DND-41 (cell line): Measurements from ENCODE around the gene RHEX.

ENCODE experiments used
- ATAC-seq: fragments of 200-7000 bp; cut with Tn5 transposase; 3 replicates; pipeline ENCODE4 v1.9.1; 2021; ENCODE audit warnings: low read depth; ENCODE audit not compliant: insufficient read depth
- DNase-seq: peaks from one replicate; pipeline ENCODE4 v3.0.0-alpha.2; 2020
- H2AFZ ChIP-seq: 2 replicates; pipeline ENCODE4 v1.6.0; 2012; ENCODE audit warnings: low read depth, low read length
- H3K27ac ChIP-seq: 2 replicates; pipeline ENCODE4 v1.5.1; 2012; ENCODE audit warnings: low read length, inconsistent platforms
- H3K27me3 ChIP-seq: fragments of 200-600 bp; sonication (generic); 2 replicates; pipeline ENCODE4 v1.6.0; 2012; ENCODE audit warnings: low read length, mild to moderate bottlenecking, inconsistent platforms; ENCODE audit not compliant: insufficient read depth, poor library complexity
- H3K36me3 ChIP-seq: 2 replicates; pipeline ENCODE4 v1.5.1; 2012; ENCODE audit warnings: low read length, inconsistent platforms; ENCODE audit not compliant: insufficient read depth
- H3K4me1 ChIP-seq: 2 replicates; pipeline ENCODE4 v1.5.1; 2012; ENCODE audit warnings: mild to moderate bottlenecking, low read length; ENCODE audit not compliant: insufficient read depth
- H3K4me2 ChIP-seq: 2 replicates; pipeline ENCODE4 v1.6.0; 2012; ENCODE audit warnings: mild to moderate bottlenecking, moderate library complexity, low read length, inconsistent platforms; ENCODE audit not compliant: insufficient read depth
- H3K4me3 ChIP-seq, 2 experiments: fragments of 200-600 bp in 1 of 2; shearing (Covaris generic) in 1 of 2; 2 replicates each; pipeline ENCODE4 v1.5.1; 2012 to 2016; ENCODE audit warnings: inconsistent platforms in 2 of 2, low read length in 2 of 2, mild to moderate bottlenecking in 2 of 2, low read depth in 1 of 2, moderate library complexity in 1 of 2
- H3K79me2 ChIP-seq: 2 replicates; pipeline ENCODE4 v1.6.0; 2012; ENCODE audit warnings: low read length, inconsistent platforms; ENCODE audit not compliant: insufficient read depth
- H3K9ac ChIP-seq: 2 replicates; pipeline ENCODE4 v1.6.0; 2012; ENCODE audit warnings: low read depth, mild to moderate bottlenecking, inconsistent platforms, low read length, moderate library complexity
- H3K9me3 ChIP-seq: 2 replicates; pipeline ENCODE4 v1.5.1; 2012; ENCODE audit warnings: low read length, moderate library complexity, mild to moderate bottlenecking, inconsistent platforms; ENCODE audit not compliant: insufficient read depth, severe bottlenecking
- H4K20me1 ChIP-seq: 2 replicates; pipeline ENCODE4 v1.6.0; 2012; ENCODE audit warnings: low read length; ENCODE audit not compliant: insufficient read depth
- EZH2 ChIP-seq: IDR thresholded peaks from 3 replicates; pipeline ENCODE4 v1.6.1; 2012; ENCODE audit warnings: borderline replicate concordance, low read depth, mild to moderate bottlenecking, moderate library complexity, low read length, inconsistent platforms; ENCODE audit not compliant: severe bottlenecking
- TF ChIP-seq, protein P1 (sequence below): IDR thresholded peaks from 2 replicates; pipeline ENCODE4 v1.5.1; 2012; ENCODE audit warnings: borderline replicate concordance, low read length, moderate library complexity, mild to moderate bottlenecking; ENCODE audit not compliant: poor library complexity, severe bottlenecking; ENCODE audit errors: extremely low read depth

RHEX gene

GRCh38 chr1:206005778-206006180, 47.2 kb upstream of the RHEX start:
- H4K20me1 ChIP-seq = no peaks in the 10 kb centered on the region
- TF ChIP-seq EZH2 = no peak
- TF ChIP-seq, protein P1, sequence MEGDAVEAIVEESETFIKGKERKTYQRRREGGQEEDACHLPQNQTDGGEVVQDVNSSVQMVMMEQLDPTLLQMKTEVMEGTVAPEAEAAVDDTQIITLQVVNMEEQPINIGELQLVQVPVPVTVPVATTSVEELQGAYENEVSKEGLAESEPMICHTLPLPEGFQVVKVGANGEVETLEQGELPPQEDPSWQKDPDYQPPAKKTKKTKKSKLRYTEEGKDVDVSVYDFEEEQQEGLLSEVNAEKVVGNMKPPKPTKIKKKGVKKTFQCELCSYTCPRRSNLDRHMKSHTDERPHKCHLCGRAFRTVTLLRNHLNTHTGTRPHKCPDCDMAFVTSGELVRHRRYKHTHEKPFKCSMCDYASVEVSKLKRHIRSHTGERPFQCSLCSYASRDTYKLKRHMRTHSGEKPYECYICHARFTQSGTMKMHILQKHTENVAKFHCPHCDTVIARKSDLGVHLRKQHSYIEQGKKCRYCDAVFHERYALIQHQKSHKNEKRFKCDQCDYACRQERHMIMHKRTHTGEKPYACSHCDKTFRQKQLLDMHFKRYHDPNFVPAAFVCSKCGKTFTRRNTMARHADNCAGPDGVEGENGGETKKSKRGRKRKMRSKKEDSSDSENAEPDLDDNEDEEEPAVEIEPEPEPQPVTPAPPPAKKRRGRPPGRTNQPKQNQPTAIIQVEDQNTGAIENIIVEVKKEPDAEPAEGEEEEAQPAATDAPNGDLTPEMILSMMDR = no peak
- no peaks in the 10 kb centered on the region for H3K36me3 ChIP-seq
- H3K9ac ChIP-seq = no peak overlapping the region
- H3K9me3 ChIP-seq = no peaks in the 10 kb centered on the region
- DNase-seq (no peak), ATAC-seq (no peak)
- no peak overlapping the region for H3K4me2 ChIP-seq
- no peaks in the 10 kb centered on the region for H3K4me1 ChIP-seq
- no peaks in the 10 kb centered on the region for H3K79me2 ChIP-seq
- H2AFZ ChIP-seq = no peak overlapping the region
- H3K4me3 ChIP-seq = no peak overlapping the region
- H3K27ac ChIP-seq = no peak overlapping the region
- H3K27me3 ChIP-seq = no peaks in the 10 kb centered on the region

DNA sequence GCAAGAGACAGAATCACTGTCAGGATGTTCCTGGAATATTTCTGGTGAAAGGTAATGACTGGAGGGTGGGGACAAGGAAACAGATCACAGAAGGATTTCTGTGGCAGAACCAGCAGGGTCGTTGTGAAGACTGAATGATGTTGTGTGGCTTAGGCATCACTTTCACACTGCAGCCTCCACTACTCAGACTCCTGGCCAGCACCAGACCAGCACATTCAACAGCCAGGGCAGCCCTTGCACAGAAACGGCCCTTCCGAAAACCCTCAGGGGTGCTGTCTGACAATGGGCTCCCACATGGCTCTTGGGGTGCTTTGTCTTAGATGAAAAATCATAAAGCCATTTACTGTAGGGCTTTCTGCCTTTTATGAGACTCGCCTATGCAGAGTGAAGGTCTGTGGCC, 46.0 kb upstream of the RHEX start:
- TF ChIP-seq, protein P1 = no peak
- TF ChIP-seq EZH2 = no peak
- no peaks in the 10 kb centered on the region for H3K27me3 ChIP-seq
- H4K20me1 ChIP-seq = no peaks in the 10 kb centered on the region
- DNase-seq (no peak), ATAC-seq (no peak)
- no peak overlapping the region for H3K27ac ChIP-seq
- H2AFZ ChIP-seq = no peak overlapping the region
- H3K36me3 ChIP-seq = no peaks in the 10 kb centered on the region
- H3K9me3 ChIP-seq = no peaks in the 10 kb centered on the region
- peaks cover 5% of the 10 kb centered on the region for H3K4me1 ChIP-seq
- H3K79me2 ChIP-seq = no peaks in the 10 kb centered on the region
- no peak overlapping the region for H3K4me2 ChIP-seq
- no peak overlapping the region for H3K9ac ChIP-seq
- no peak overlapping the region for H3K4me3 ChIP-seq

DNA sequence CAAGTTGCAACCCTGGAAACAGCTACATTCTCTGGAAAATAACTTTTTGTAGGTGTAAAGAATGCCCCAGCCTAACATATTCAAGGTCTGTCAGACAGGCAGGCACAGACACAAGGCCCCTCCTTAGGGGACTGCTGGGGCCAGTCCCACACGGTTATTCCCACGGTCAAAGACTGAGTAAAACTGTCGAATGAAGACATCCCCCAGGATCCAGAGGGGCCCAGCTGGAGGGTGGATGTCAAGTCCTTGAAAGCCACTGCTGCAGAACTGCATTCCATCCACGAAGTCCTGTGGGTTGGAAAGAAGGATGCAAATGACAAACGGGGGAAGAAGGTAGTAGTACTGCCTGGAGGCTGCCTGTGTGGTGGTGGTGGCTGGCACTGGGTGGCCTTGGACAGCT, 42.9 kb upstream of the RHEX start:
- H3K36me3 ChIP-seq = no peaks in the 10 kb centered on the region
- no peaks in the 10 kb centered on the region for H3K79me2 ChIP-seq
- no peak overlapping the region for H2AFZ ChIP-seq
- no peak overlapping the region for H3K4me2 ChIP-seq
- DNase-seq (no peak), ATAC-seq (no peak)
- no peak overlapping the region for H3K4me3 ChIP-seq
- H3K9ac ChIP-seq = no peak overlapping the region
- no peaks in the 10 kb centered on the region for H3K27me3 ChIP-seq
- no peaks in the 10 kb centered on the region for H4K20me1 ChIP-seq
- H3K9me3 ChIP-seq = no peaks in the 10 kb centered on the region
- H3K4me1 ChIP-seq = peaks cover 14% of the 10 kb centered on the region
- H3K27ac ChIP-seq = no peak overlapping the region
- TF ChIP-seq, protein P1 = no peak
- no peak for TF ChIP-seq EZH2

DNA sequence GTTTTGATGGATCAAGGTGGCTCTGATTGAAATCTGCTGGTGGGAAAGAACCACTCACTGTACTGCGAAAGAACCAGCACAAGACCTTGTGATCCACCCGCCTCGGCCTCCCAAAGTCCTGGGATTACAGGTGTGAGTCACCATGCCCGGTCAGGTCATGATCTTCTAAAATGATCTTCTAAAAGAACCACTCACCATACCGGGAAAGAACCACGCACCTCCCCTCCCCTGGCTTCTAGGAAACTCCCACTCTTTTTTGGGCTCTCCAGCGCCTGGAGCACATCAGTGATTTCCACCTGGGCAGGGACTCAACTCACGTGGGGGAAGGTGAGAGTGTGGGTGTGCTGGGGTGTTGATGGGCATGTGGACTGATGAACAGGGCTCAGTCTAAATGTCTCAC, 41.9 kb upstream of the RHEX start:
- DNase-seq (no peak), ATAC-seq (no peak)
- Histone ChIP-seq H4K20me1 (no peaks in the 10 kb centered on the region), H3K4me2 (no peak overlapping the region), H3K36me3 (no peaks in the 10 kb centered on the region), H3K27me3 (no peaks in the 10 kb centered on the region), H3K79me2 (no peaks in the 10 kb centered on the region), H3K27ac (no peak overlapping the region), H3K4me3 (no peak overlapping the region), H3K9ac (no peak overlapping the region), H3K9me3 (no peaks in the 10 kb centered on the region), H2AFZ (no peak overlapping the region), H3K4me1 (peaks cover 14% of the 10 kb centered on the region)
- no peak for TF ChIP-seq EZH2
- TF ChIP-seq, protein P1 = no peak
